HL-60/S4 treated with retinoic acid at 250 ng/mL for 4 days and 3 days (cell line): ENCODE measurements around the gene ZFP92.

Experiments
- in situ Hi-C: fragments of 300-500 bp; cut with MboI; formaldehyde crosslinking; loops from 2 replicates; pipeline ENCODE4 v1.7.0; 2022; ENCODE audit warnings: low sequenced_read_pairs

Gene ZFP92

GRCh38 chrX:153450949-153451277 is 39.6 kb downstream of the ZFP92 start:
- in situ Hi-C loops, result no loop called here

- in situ Hi-C loops, result no loop called here
Observed at GRCh38 chrX:153454901-153455550, 43.8 kb downstream of the ZFP92 start.

- in situ Hi-C loops, result no loop called here
Observed at GRCh38 chrX:153455571-153455970, 44.3 kb downstream of the ZFP92 start.

GRCh38 chrX:153456161-153456560 is 44.9 kb downstream of the ZFP92 start:
- in situ Hi-C loops, result no loop called here

- in situ Hi-C loops, result no loop called here
Observed at GRCh38 chrX:153456704-153457103, 45.4 kb downstream of the ZFP92 start.

GRCh38 chrX:153457136-153457825 is 46.0 kb downstream of the ZFP92 start:
- in situ Hi-C loops, result no loop called here

GRCh38 chrX:153457827-153458466 is 46.7 kb downstream of the ZFP92 start:
- in situ Hi-C loops, result no loop called here

GRCh38 chrX:153458476-153458875 is 47.2 kb downstream of the ZFP92 start:
- in situ Hi-C loops, result no loop called here

GRCh38 chrX:153459986-153460385 is 48.7 kb downstream of the ZFP92 start:
- in situ Hi-C loops, result no loop called here

GRCh38 chrX:153460826-153461225 is 49.6 kb downstream of the ZFP92 start:
- in situ Hi-C loops, result no loop called here
